ENCODE data around the gene TMEM254.
"Not testable (repeated sequence)": the region's sequence is repeated elsewhere in the genome, so short reads cannot be mapped to it uniquely, and the experiment has no call there.

Gene TMEM254

GRCh38 chr10:80133687-80134086, 55.2 kb downstream of the TMEM254 start:
- DNase-seq: not testable (repeated sequence)

DNA sequence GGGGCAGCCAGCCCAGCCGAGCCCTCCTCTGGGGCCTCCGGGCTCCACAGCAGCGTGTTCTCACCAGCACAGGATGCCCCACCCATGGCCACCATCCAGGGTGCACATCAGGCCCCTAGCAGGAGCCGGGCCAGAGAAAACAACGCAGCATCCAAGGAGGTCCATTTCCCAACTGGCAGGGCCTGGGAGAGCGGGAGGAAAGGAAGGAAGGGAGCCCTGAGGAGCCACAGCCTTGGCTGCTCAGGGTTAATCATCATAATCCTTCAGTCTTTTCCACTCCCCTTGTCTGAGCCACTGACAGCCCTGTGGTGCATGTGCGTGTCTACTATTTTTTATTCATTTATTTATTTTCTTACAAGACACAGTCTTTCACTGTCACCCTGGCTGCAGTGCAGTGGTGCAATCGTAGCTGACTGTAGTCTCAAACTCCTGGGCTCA, 57.7 kb downstream of the TMEM254 start:
- no peak for DNase-seq

DNA sequence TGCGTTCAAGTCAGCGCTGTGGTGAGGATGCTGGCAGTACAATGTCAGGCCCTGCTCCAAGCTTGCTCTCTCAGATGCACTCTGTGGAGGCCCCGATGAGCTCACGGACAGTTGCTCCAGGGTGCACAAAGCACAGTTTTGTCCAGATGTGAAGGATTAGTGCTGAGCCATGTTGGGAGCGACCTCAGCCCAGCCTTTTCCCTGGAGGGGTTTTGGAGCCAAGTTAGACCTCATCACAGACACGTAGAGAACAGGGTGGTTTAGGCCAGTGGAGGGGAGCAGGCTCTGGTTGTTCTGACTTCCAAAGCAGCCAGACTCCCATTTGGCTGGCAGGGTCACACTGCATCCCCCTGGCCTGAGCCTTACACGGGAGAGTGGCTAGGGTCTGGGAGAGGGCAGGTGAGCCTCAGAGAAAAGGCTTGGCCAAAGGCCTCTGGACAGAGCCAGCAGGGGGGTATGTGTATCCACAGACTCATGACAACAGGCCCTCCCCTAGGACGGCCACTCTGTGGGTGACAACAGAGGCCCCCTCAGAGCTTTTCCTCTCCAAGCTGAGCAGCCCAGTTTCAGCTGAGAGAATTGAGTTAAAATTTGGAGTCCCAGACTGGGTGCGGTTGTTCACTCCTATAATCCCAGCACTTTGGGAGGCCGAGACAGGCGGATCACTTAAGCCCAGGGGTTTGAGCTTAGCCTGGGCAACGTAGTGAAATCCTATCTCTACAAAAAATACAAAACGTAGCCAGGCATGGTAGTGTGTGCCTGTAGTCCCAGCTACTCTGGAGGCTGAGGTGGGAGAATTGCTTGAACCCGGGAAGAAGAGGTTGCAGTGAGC, 58.8 kb downstream of the TMEM254 start:
- DNase-seq: no peak

GRCh38 chr10:80137920-80138319, 59.5 kb downstream of the TMEM254 start:
- no peak for DNase-seq

GRCh38 chr10:80139265-80139664, 60.8 kb downstream of the TMEM254 start:
- no peak for DNase-seq

GRCh38 chr10:80140251-80140650, 61.8 kb downstream of the TMEM254 start:
- no peak for DNase-seq

DNA sequence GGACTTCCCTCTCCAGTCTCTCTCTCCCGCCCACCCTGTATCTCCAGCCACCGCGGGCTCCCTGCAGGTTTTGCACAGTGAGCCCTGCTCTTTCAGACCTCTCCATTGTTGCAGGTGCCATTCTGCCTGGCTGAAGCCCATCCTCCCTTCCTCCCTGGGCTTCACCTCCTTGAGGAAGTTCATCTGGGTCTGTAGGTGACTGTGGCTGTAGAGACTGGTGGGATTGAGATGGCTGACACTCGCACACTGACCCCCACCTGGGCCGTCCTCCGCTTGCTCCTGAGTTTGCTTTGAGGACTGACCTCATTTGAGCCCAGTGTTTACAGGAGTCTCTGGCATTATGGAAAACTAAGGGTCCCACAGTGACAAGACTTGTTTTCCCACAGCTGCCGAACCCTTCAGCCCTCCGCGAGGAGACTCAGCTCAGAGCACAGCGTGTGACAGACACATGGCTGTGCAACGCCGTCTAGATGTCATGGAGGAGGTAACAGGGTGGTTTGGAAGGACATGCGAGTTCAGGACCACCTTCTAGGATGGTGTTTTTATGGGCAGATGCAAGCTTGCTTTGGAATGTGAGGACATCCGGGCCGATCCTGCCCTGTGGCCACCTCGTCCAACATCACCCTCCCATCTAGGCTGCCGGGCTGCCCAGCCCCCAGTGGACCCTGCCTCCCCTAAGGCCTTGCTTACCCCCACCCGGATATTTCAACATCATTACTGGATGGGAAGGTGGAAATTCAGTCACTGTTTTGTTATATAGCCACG, 63.4 kb downstream of the TMEM254 start:
- no peak for DNase-seq
